ENCODE measurements around the gene RWDD2A. TPM values are rescaled to one million over a fixed set of nuclear protein-coding genes. Genes with fewer than 3 reads are reported as not detected.

Gene RWDD2A
- total and polyA plus RNA-seq, 2 of the 4 experiments (the other 2 are of a cell fraction), result 3.9 to 4.1 TPM

GRCh38 chr6:83169106-83169505 is 24.1 kb upstream of the RWDD2A start:
- no peak overlapping the region for H2BK20ac ChIP-seq (ENCODE audit: low read depth, low read length)
- H3K9me3 ChIP-seq (ENCODE audit: control insufficient read depth, insufficient read depth, low read length), result no peaks in the 10 kb centered on the region
- no peak overlapping the region for H3K4me3 ChIP-seq (ENCODE audit: insufficient read depth, low read depth, low read length)
- H2AFZ ChIP-seq (replicated peaks; ENCODE audit: low read length, poor library complexity), result no peak overlapping the region
- no peak overlapping the region for H4K8ac ChIP-seq (ENCODE audit: low read depth in 2 of 2, low read length in 2 of 2)
- ChIA-PET CTCF (interaction anchor here (0.7 to 0.9 kb wide), 2 partner anchors 46 to 102 kb away, joined by 3 to 4 read pairs; partner anchors contain the start of gene DOP1A), POLR2A (ENCODE audit: unreplicated experiment) (no interaction called here)
- H3K4ac ChIP-seq (ENCODE audit: low read depth, low read length), result no peak overlapping the region
- no peak overlapping the region for H2BK120ac ChIP-seq (ENCODE audit: low read depth, low read length)
- H3K27me3 ChIP-seq (ENCODE audit: control insufficient read depth, insufficient read depth, low read length), result no peaks in the 10 kb centered on the region
- H3K9me1 ChIP-seq (ENCODE audit: insufficient read depth, low read length), result no peaks in the 10 kb centered on the region
- dilution Hi-C loops (cut with HindIII; ENCODE audit: low sequenced_read_pairs, unreplicated experiment), result no loop called here
- DNase-seq (no peak), ATAC-seq (ENCODE audit: low read depth) (no peak)
- no TSS peak for BruUV-seq (replicated peaks)
- in situ Hi-C loops (cut with MboI; ENCODE audit: low sequenced_read_pairs), result no loop called here
- peaks cover 3% of the 10 kb centered on the region; the same call in 1 of the 2 replicates for H4K20me1 ChIP-seq (ENCODE audit: insufficient read depth, low read length)
- H3K56ac ChIP-seq (ENCODE audit: extremely low read depth, insufficient read depth, low read length), result no peak overlapping the region
- no peak overlapping the region for H3K14ac ChIP-seq (replicated peaks; ENCODE audit: low read depth, low read length)
- no peak overlapping the region for H3K23ac ChIP-seq (ENCODE audit: low read depth, low read length)
- H3K4me2 ChIP-seq (ENCODE audit: low read depth, low read length), result no peak overlapping the region
- peaks cover 54% of the 10 kb centered on the region for H3K36me3 ChIP-seq (ENCODE audit: control insufficient read depth, insufficient read depth, low read length)
- no peak overlapping the region for H4K91ac ChIP-seq (ENCODE audit: insufficient read depth, low read depth, low read length)
- no peak overlapping the region for H2BK15ac ChIP-seq (ENCODE audit: low read depth, low read length)
- no peak overlapping the region for H4K5ac ChIP-seq (ENCODE audit: low read depth, low read length)
- intact Hi-C loops (cut with micrococcal nuclease), result no loop called here
- H2AK9ac ChIP-seq (replicated peaks; ENCODE audit: low read depth, low read length, poor library complexity), result no peak overlapping the region
- H2BK5ac ChIP-seq (ENCODE audit: low read depth, low read length, poor library complexity, severe bottlenecking), result no peak overlapping the region
- no peak overlapping the region for H3K18ac ChIP-seq (ENCODE audit: low read depth, low read length)
- no peaks in the 10 kb centered on the region for H3K4me1 ChIP-seq (ENCODE audit: control insufficient read depth, insufficient read depth, low read length)
- H3K9ac ChIP-seq (ENCODE audit: low read depth, low read length), result no peak overlapping the region
- no peak overlapping the region for H2AK5ac ChIP-seq (ENCODE audit: low read depth, low read length)
- H3K79me1 ChIP-seq (ENCODE audit: low read depth in 1 of 2, low read length in 2 of 2), result peaks cover 6 to 9% of the 10 kb centered on the region in 2 experiments; a peak in 1 of 4 replicates
- H3K27ac ChIP-seq (ENCODE audit: insufficient read depth, low read length), result no peak overlapping the region
- no peak for TF ChIP-seq MXI1 (IDR thresholded peaks at IDR 0.05; ENCODE audit: borderline replicate concordance, low read depth, low read length)
- no peak for TF ChIP-seq ELK1 (IDR thresholded peaks at IDR 0.05; ENCODE audit: borderline replicate concordance, low read depth, low read length)
- no peak for TF ChIP-seq SMC3 (IDR thresholded peaks at IDR 0.05; ENCODE audit: low read depth, low read length)
- TF ChIP-seq CEBPB (IDR thresholded peaks at IDR 0.05; ENCODE audit: low read depth, low read length), result no peak
- no peak for TF ChIP-seq MAZ (IDR thresholded peaks at IDR 0.05; ENCODE audit: borderline replicate concordance, low read depth, low read length)
- TF ChIP-seq MAFK (IDR thresholded peaks at IDR 0.05; ENCODE audit: low read depth, low read length), result no peak
- TF ChIP-seq RCOR1 (IDR thresholded peaks at IDR 0.05; ENCODE audit: insufficient replicate concordance, low read length), result no peak
- no peak for TF ChIP-seq POLR2A (IDR thresholded peaks at IDR 0.05; ENCODE audit: low read depth, low read length)
- no peak for TF ChIP-seq RAD21 (IDR thresholded peaks at IDR 0.05; ENCODE audit: low read length)
- TF ChIP-seq NFE2L2 (IDR thresholded peaks at IDR 0.05; ENCODE audit: low read depth, low read length), result no peak

Measured in IMR-90 (cell line).